Keratinocyte (primary cell): ENCODE measurements around the gene SKAP1. TPM values are rescaled to one million over a fixed set of nuclear protein-coding genes. Genes with fewer than 3 reads are reported as not detected.

ENCODE experiments used
- DNase-seq: peaks from one replicate; pipeline ENCODE4 v3.0.0-alpha.2; 2011; ENCODE audit warnings: low read depth, missing footprints, low spot score
- FAIRE-seq: peaks from 2 replicates; lab custom pipeline; 2011; peaks lifted over from hg19 to GRCh38; lab: Jason Lieb, UNC
- H2AFZ ChIP-seq: 2 replicates; pipeline ENCODE4 v1.6.0; 2012; ENCODE audit warnings: low read length, control low read depth, inconsistent platforms; ENCODE audit not compliant: control insufficient read depth
- H3K27ac ChIP-seq: 2 replicates; pipeline ENCODE4 v1.5.1; 2011; ENCODE audit warnings: low read length; ENCODE audit not compliant: control insufficient read depth, insufficient read depth
- H3K27me3 ChIP-seq: 3 replicates; pipeline ENCODE4 v1.6.0; 2011; ENCODE audit warnings: low read length; ENCODE audit not compliant: control insufficient read depth, insufficient read depth; ENCODE audit errors: extremely low read depth
- H3K36me3 ChIP-seq, 2 experiments: 2 replicates in 1 of 2; 3 replicates in 1 of 2; pipeline ENCODE4 v1.5.1; 2011; ENCODE audit warnings: low read length in 2 of 2, mild to moderate bottlenecking in 1 of 2; ENCODE audit not compliant: control insufficient read depth in 2 of 2, insufficient read depth in 2 of 2; ENCODE audit errors: extremely low read depth in 1 of 2
- H3K4me1 ChIP-seq: 3 replicates; pipeline ENCODE4 v1.5.1; 2011; ENCODE audit warnings: low read length; ENCODE audit not compliant: control insufficient read depth, insufficient read depth; ENCODE audit errors: extremely low read depth
- H3K4me2 ChIP-seq: 3 replicates; pipeline ENCODE4 v1.6.0; 2011; ENCODE audit warnings: low read depth, low read length; ENCODE audit not compliant: control insufficient read depth, insufficient read depth; ENCODE audit errors: extremely low read depth
- H3K4me3 ChIP-seq, 3 experiments: fragments of 200-600 bp in 1 of 3; sonication (generic) in 1 of 3; 2 replicates in 2 of 3; 3 replicates in 1 of 3; pipeline ENCODE4 v1.5.1; 2011 to 2016; ENCODE audit warnings: low read length in 3 of 3, mild to moderate bottlenecking in 3 of 3, control low read depth in 2 of 3, inconsistent platforms in 1 of 3, low read depth in 1 of 3, mixed read lengths in 1 of 3, mixed run types in 1 of 3, moderate library complexity in 1 of 3; ENCODE audit not compliant: control insufficient read depth in 2 of 3, insufficient read depth in 2 of 3; ENCODE audit errors: extremely low read depth in 1 of 3
- H3K79me2 ChIP-seq: 2 replicates; pipeline ENCODE4 v1.6.0; 2012; ENCODE audit warnings: low read length; ENCODE audit not compliant: control insufficient read depth, insufficient read depth
- H3K9ac ChIP-seq: 3 replicates; pipeline ENCODE4 v1.6.0; 2011; ENCODE audit warnings: low read length; ENCODE audit not compliant: control insufficient read depth, insufficient read depth; ENCODE audit errors: extremely low read depth
- H3K9me1 ChIP-seq: 3 replicates; pipeline ENCODE4 v1.6.0; 2011; ENCODE audit warnings: low read length; ENCODE audit not compliant: control insufficient read depth, insufficient read depth; ENCODE audit errors: extremely low read depth
- H3K9me3 ChIP-seq: 2 replicates; pipeline ENCODE4 v1.5.1; 2012; ENCODE audit warnings: low read depth, low read length; ENCODE audit not compliant: control insufficient read depth
- H4K20me1 ChIP-seq: 3 replicates; pipeline ENCODE4 v1.6.0; 2011; ENCODE audit warnings: low read length; ENCODE audit not compliant: control insufficient read depth, insufficient read depth; ENCODE audit errors: extremely low read depth
- EZH2 ChIP-seq: IDR thresholded peaks from one replicate; pipeline ENCODE4 v1.6.1; 2012; ENCODE audit warnings: inconsistent platforms, mild to moderate bottlenecking, low read length, moderate library complexity
- dilution Hi-C: fragments of 300-500 bp; cut with MboI; formaldehyde crosslinking; loops from one replicate; pipeline ENCODE4 v1.7.0; 2020; ENCODE audit warnings: low sequenced_read_pairs; ENCODE audit not compliant: extremely low pct_ligation_motif_present
- polyA plus RNA-seq, 5 experiments: library from polyadenylated mRNA; depleted of rRNA in 3 of 5; stranded (reverse) in 3 of 5; stranded (forward) in 1 of 5; unstranded in 1 of 5; fragments of >200 nt; gene quantifications; 1 replicate in 1 of 5; 2 replicates in 3 of 5; 3 replicates in 1 of 5; pipeline versions ENCODE4 v1.2.1 to v1.2.3, GENCODE V29; 2011 to 2012; ENCODE audit warnings: missing spikeins in 2 of 5, low read depth in 1 of 5, low replicate concordance in 1 of 5
- TF ChIP-seq, protein P1 (sequence below), 3 experiments: IDR thresholded peaks in 1 of 3; conservative IDR thresholded peaks in 1 of 3; optimal IDR thresholded peaks in 1 of 3; 2 replicates in 2 of 3; 3 replicates in 1 of 3; pipeline versions ENCODE3 to v1.5.1; 2011; ENCODE audit warnings: low read length in 3 of 3, mild to moderate bottlenecking in 3 of 3, moderate library complexity in 2 of 3, control low read depth in 1 of 3, inconsistent platforms in 1 of 3; ENCODE audit not compliant: insufficient read depth in 2 of 3; ENCODE audit errors: extremely low read depth in 1 of 3

SKAP1 gene
- polyA plus RNA-seq, 1 donor (not counting 4 experiments of a cell fraction or from before 2014, with no cell fraction given) = not detected

DNA sequence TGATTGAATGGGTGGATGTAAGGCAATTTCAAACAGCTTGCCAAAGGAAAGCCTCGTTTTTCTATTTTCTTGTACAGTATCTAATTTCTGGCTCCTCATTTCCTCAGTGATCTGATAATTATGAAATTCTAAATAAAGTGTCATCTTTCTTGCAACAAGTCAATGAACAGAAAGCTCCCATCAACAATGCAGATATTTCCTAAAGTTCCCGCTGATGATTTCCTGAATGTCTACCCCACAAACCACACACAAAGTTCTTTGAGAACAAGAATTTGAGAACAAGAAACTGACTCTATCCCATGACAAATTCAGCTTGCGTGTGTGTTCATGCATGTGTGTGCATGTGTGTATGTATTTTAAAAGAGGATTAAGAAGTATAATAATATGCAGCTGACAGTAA is 35.2 kb downstream of the SKAP1 start:
- H3K27me3 ChIP-seq = peaks cover 12% of the 10 kb centered on the region
- no peaks in the 10 kb centered on the region for H3K4me1 ChIP-seq
- no peak overlapping the region for H3K27ac ChIP-seq
- no peak overlapping the region for H3K4me2 ChIP-seq
- TF ChIP-seq, protein P1, sequence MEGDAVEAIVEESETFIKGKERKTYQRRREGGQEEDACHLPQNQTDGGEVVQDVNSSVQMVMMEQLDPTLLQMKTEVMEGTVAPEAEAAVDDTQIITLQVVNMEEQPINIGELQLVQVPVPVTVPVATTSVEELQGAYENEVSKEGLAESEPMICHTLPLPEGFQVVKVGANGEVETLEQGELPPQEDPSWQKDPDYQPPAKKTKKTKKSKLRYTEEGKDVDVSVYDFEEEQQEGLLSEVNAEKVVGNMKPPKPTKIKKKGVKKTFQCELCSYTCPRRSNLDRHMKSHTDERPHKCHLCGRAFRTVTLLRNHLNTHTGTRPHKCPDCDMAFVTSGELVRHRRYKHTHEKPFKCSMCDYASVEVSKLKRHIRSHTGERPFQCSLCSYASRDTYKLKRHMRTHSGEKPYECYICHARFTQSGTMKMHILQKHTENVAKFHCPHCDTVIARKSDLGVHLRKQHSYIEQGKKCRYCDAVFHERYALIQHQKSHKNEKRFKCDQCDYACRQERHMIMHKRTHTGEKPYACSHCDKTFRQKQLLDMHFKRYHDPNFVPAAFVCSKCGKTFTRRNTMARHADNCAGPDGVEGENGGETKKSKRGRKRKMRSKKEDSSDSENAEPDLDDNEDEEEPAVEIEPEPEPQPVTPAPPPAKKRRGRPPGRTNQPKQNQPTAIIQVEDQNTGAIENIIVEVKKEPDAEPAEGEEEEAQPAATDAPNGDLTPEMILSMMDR (optimal IDR thresholded peaks at IDR 0.05 in 1 of 3, IDR thresholded peaks at IDR 0.05 in 1 of 3, conservative IDR thresholded peaks at IDR 0.05 in 1 of 3; ENCODE audit: extremely low read depth in 1 of 3, insufficient read depth in 2 of 3, low read length in 3 of 3) = no peak
- TF ChIP-seq EZH2 = no peak
- no peaks in the 10 kb centered on the region for H3K9me1 ChIP-seq
- H3K4me3 ChIP-seq = no peak overlapping the region
- H3K9ac ChIP-seq = no peak overlapping the region
- no peaks in the 10 kb centered on the region for H3K9me3 ChIP-seq
- dilution Hi-C loops = no loop called here
- DNase-seq = no peak
- H2AFZ ChIP-seq = no peak overlapping the region
- H3K36me3 ChIP-seq = no peaks in the 10 kb centered on the region
- no peaks in the 10 kb centered on the region for H4K20me1 ChIP-seq
- FAIRE-seq = no peak
- no peaks in the 10 kb centered on the region for H3K79me2 ChIP-seq

DNA sequence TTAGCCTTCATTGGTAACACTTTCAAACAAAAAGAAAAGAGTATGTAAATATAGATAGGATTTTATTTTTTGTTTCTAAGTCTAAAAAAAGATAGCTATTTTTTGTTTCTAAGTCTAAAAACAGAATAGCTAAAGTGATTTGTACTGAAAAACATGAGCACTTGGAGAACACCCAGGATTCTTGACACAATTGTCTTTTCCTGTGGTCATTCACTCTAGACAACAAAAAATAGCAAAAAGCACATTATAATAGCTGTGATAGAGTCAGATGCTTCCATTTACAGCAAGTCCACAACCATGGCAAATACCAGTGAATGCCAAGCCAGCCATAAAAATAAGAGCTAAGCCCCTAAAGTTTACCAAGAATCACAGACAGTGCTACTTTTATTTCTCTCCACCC is 36.7 kb downstream of the SKAP1 start:
- Histone ChIP-seq H3K9me3 (no peaks in the 10 kb centered on the region), H3K9ac (no peak overlapping the region), H3K27me3 (peaks cover 12% of the 10 kb centered on the region), H3K36me3 (no peaks in the 10 kb centered on the region), H3K4me3 (no peak overlapping the region), H3K4me1 (no peaks in the 10 kb centered on the region), H4K20me1 (no peaks in the 10 kb centered on the region), H3K79me2 (no peaks in the 10 kb centered on the region), H3K27ac (no peak overlapping the region), H3K4me2 (no peak overlapping the region), H3K9me1 (no peaks in the 10 kb centered on the region), H2AFZ (no peak overlapping the region)
- FAIRE-seq (no peak), DNase-seq (no peak)
- no peak for TF ChIP-seq EZH2
- TF ChIP-seq, protein P1 (optimal IDR thresholded peaks at IDR 0.05 in 1 of 3, IDR thresholded peaks at IDR 0.05 in 1 of 3, conservative IDR thresholded peaks at IDR 0.05 in 1 of 3; ENCODE audit: extremely low read depth in 1 of 3, insufficient read depth in 2 of 3, low read length in 3 of 3) = no peak
- dilution Hi-C loops = no loop called here
